SK-N-SH (cell line): Measurements from ENCODE around the gene TTLL6. TPM values are rescaled to one million over a fixed set of nuclear protein-coding genes. Genes with fewer than 3 reads are reported as not detected.

Experiments used
- CTCF ChIA-PET: fragments of 300-600, 350-600 bp; formaldehyde crosslinking; extraction: SDS; loops from one replicate; lab custom pipeline; 2021; lab: Yijun Ruan, JAX
- POLR2A ChIA-PET: fragments of 350-600 bp; sonication (Branson Sonifier 250); formaldehyde crosslinking; extraction: SDS; loops from one replicate; lab custom pipeline; 2020; ENCODE audit warnings: antibody characterized with exemption, inconsistent platforms; lab: Yijun Ruan, JAX
- DNase-seq: peaks from one replicate; pipeline ENCODE4 v3.0.0; 2012
- H2AFZ ChIP-seq: fragments of 200-600 bp; sonication (generic); 2 replicates; pipeline ENCODE4 v1.8.1; 2016; ENCODE audit warnings: antibody characterized with exemption, mild to moderate bottlenecking, low read depth
- H3F3A ChIP-seq: fragments of 200-600 bp; sonication (generic); replicated peaks from 2 replicates; pipeline ENCODE3; 2016; ENCODE audit warnings: antibody characterized with exemption, mild to moderate bottlenecking; ENCODE audit not compliant: insufficient read depth
- H3K27ac ChIP-seq, 2 experiments: fragments of 200-500 bp in 1 of 2; fragments of 200-600 bp in 1 of 2; sonication (Bioruptor generic) in 1 of 2; sonication (generic), shearing (Covaris generic) in 1 of 2; 2 replicates each; pipeline versions ENCODE4 v1.5.1 to v1.6.1; 2014 to 2016; ENCODE audit warnings: low read depth in 2 of 2, inconsistent platforms in 1 of 2, low read length in 1 of 2, mild to moderate bottlenecking in 1 of 2, mixed read lengths in 1 of 2
- H3K27me3 ChIP-seq: fragments of 200-600 bp; sonication (generic), shearing (Covaris generic); 2 replicates; pipeline ENCODE4 v1.6.1; 2016; ENCODE audit warnings: mixed run types; ENCODE audit not compliant: insufficient read depth
- H3K36me3 ChIP-seq, 2 experiments: fragments of 200-500 bp in 1 of 2; fragments of 200-600 bp in 1 of 2; sonication (Bioruptor generic) in 1 of 2; sonication (generic) in 1 of 2; replicated peaks in 1 of 2; 2 replicates each; pipeline versions ENCODE3 to v1.5.1; 2014 to 2016; ENCODE audit warnings: low read length in 1 of 2, mild to moderate bottlenecking in 1 of 2; ENCODE audit not compliant: insufficient read depth in 2 of 2, control insufficient read depth in 1 of 2
- H3K4me1 ChIP-seq, 2 experiments: fragments of 200-500 bp in 1 of 2; fragments of 200-600 bp in 1 of 2; sonication (Bioruptor generic) in 1 of 2; sonication (generic), shearing (Covaris generic) in 1 of 2; 2 replicates each; pipeline versions ENCODE4 v1.5.1 to v1.6.1; 2014 to 2016; ENCODE audit warnings: low read depth in 1 of 2, low read length in 1 of 2, mixed run types in 1 of 2; ENCODE audit not compliant: insufficient read depth in 2 of 2, control insufficient read depth in 1 of 2
- H3K4me2 ChIP-seq: fragments of 200-600 bp; sonication (generic), shearing (Covaris generic); 2 replicates; pipeline ENCODE4 v1.6.1; 2017; ENCODE audit warnings: mixed run types
- H3K4me3 ChIP-seq, 2 experiments: fragments of 200-500 bp in 1 of 2; fragments of 200-600 bp in 1 of 2; sonication (Bioruptor generic) in 1 of 2; sonication (generic), shearing (Covaris generic) in 1 of 2; 2 replicates each; pipeline versions ENCODE4 v1.5.1 to v1.8.1; 2014 to 2016; ENCODE audit warnings: low read depth in 2 of 2, inconsistent platforms in 1 of 2, low read length in 1 of 2, mild to moderate bottlenecking in 1 of 2, mixed read lengths in 1 of 2, moderate library complexity in 1 of 2
- H3K79me2 ChIP-seq: fragments of 200-600 bp; sonication (generic); 2 replicates; pipeline ENCODE4 v1.8.1; 2017; ENCODE audit warnings: mild to moderate bottlenecking; ENCODE audit not compliant: insufficient read depth
- H3K9ac ChIP-seq: fragments of 200-600 bp; sonication (generic); 2 replicates; pipeline ENCODE4 v1.6.1; 2017; ENCODE audit warnings: mixed run types
- H3K9me2 ChIP-seq: fragments of 200-600 bp; sonication (generic); 2 replicates; pipeline ENCODE4 v1.6.1; 2017; ENCODE audit warnings: mixed run types
- H3K9me3 ChIP-seq: fragments of 200-600 bp; sonication (generic); 2 replicates; pipeline ENCODE4 v1.6.1; 2017; ENCODE audit warnings: mixed run types, mild to moderate bottlenecking, moderate library complexity
- H4K20me1 ChIP-seq: fragments of 200-600 bp; sonication (generic); 2 replicates; pipeline ENCODE4 v1.6.1; 2017; ENCODE audit warnings: mild to moderate bottlenecking, mixed run types; ENCODE audit not compliant: insufficient read depth
- CHD2 ChIP-seq: fragments of 150-350 bp; IDR thresholded peaks from 2 replicates; pipeline ENCODE4 v1.6.1; 2018; ENCODE audit warnings: low read length; ENCODE audit not compliant: partially characterized antibody
- EP300 ChIP-seq, 2 experiments: IDR thresholded peaks; 2 replicates each; pipeline versions ENCODE4 v1.4.0 to v1.6.1; 2012; ENCODE audit warnings: borderline replicate concordance in 1 of 2, low read depth in 1 of 2, low read length in 1 of 2
- FOSL2 ChIP-seq: IDR thresholded peaks from 2 replicates; pipeline ENCODE4 v1.4.0; 2012; ENCODE audit warnings: low read depth, mild to moderate bottlenecking, moderate library complexity, borderline replicate concordance
- FOXM1 ChIP-seq: IDR thresholded peaks from 2 replicates; pipeline ENCODE4 v1.4.0; 2012; ENCODE audit warnings: low read depth, mild to moderate bottlenecking
- GABPA ChIP-seq: IDR thresholded peaks from 2 replicates; pipeline ENCODE4 v1.4.0; 2012; ENCODE audit warnings: low read depth, mild to moderate bottlenecking
- GATA2 ChIP-seq: sonication (generic); formaldehyde crosslinking; IDR thresholded peaks from 2 replicates; pipeline ENCODE4 v1.5.0; 2020; ENCODE audit warnings: mild to moderate bottlenecking, missing genetic modification reagents
- MXI1 ChIP-seq: IDR thresholded peaks from 2 replicates; pipeline ENCODE4 v1.6.1; 2012; ENCODE audit warnings: mild to moderate bottlenecking, low read depth, low read length, improper control_type of control experiment
- NFIC ChIP-seq: IDR thresholded peaks from 2 replicates; pipeline ENCODE4 v1.4.0; 2012; ENCODE audit warnings: borderline replicate concordance
- PBX3 ChIP-seq: IDR thresholded peaks from 2 replicates; pipeline ENCODE4; 2012
- RAD21 ChIP-seq: IDR thresholded peaks from 2 replicates; pipeline ENCODE4 v1.6.1; 2012; ENCODE audit warnings: mild to moderate bottlenecking, low read length
- SIN3A ChIP-seq: IDR thresholded peaks from 2 replicates; pipeline ENCODE4 v1.6.1; 2012; ENCODE audit warnings: low read depth, mild to moderate bottlenecking, low read length, moderate library complexity, borderline replicate concordance
- TAF1 ChIP-seq: IDR thresholded peaks from 2 replicates; pipeline ENCODE4 v1.6.1; 2012; ENCODE audit warnings: low read depth, mild to moderate bottlenecking, low read length, moderate library complexity, borderline replicate concordance
- TEAD4 ChIP-seq: IDR thresholded peaks from 2 replicates; pipeline ENCODE4 v1.4.0; 2012; ENCODE audit warnings: mild to moderate bottlenecking, borderline replicate concordance; ENCODE audit not compliant: insufficient read depth
- USF1 ChIP-seq: IDR thresholded peaks from 2 replicates; pipeline ENCODE4 v1.4.0; 2012; ENCODE audit warnings: low read depth, borderline replicate concordance
- YY1 ChIP-seq: IDR thresholded peaks from 2 replicates; pipeline ENCODE4 v1.4.0; 2012; ENCODE audit warnings: low read depth, mild to moderate bottlenecking
- polyA plus RNA-seq, 3 experiments: library from polyadenylated mRNA; depleted of rRNA; stranded (reverse); fragments of >200 nt; gene quantifications; 2 replicates each; pipeline ENCODE4 v1.2.3, GENCODE V29; 2012

The TTLL6 gene
- polyA plus RNA-seq, 1 of the 3 experiments (the other 2 are of a cell fraction), result 3.1 TPM

- TF ChIP-seq PBX3, result no peak
- TF ChIP-seq GATA2, result no peak
- no peak for TF ChIP-seq FOSL2
- TF ChIP-seq, all 33 proteins: peak for 0
Measured at GRCh38 chr17:48732688-48733629, 84.1 kb downstream of the TTLL6 start (continued).

- Histone ChIP-seq H3F3A (no peaks in the 10 kb centered on the region), H3K4me1 (no peaks in the 10 kb centered on the region), H3K36me3 (no peaks in the 10 kb centered on the region), H4K20me1 (no peaks in the 10 kb centered on the region), H3K4me3 (no peak overlapping the region), H3K9me2 (no peaks in the 10 kb centered on the region), H3K4me2 (no peak overlapping the region), H3K27me3 (peaks cover 99% of the 10 kb centered on the region), H3K27ac (no peak overlapping the region), H2AFZ (no peak overlapping the region), H3K9ac (no peak overlapping the region), H3K9me3 (no peaks in the 10 kb centered on the region), H3K79me2 (no peaks in the 10 kb centered on the region)
- TF ChIP-seq USF1 (no peak), TAF1 (no peak), RAD21 (no peak), MXI1 (no peak), PBX3 (no peak), TEAD4 (no peak), CHD2 (no peak), EP300 (IDR thresholded peaks at IDR 0.05; ENCODE audit: borderline replicate concordance in 1 of 2, low read depth in 1 of 2, low read length in 1 of 2) (no peak), NFIC (no peak), YY1 (no peak), FOXM1 (no peak), SIN3A (no peak), GABPA (no peak)
- POLR2A ChIA-PET, result no interaction called here
- CTCF ChIA-PET, result interaction anchor here (0.8 to 3.8 kb wide), 4 partner anchors 13 to 301 kb away, joined by 3 to 25 read pairs (median 3); no protein-coding TSS in a partner anchor
- no peak for DNase-seq
Measured at GRCh38 chr17:48731355-48731754, 85.7 kb downstream of the TTLL6 start.
